ENCODE measurements around the gene TSGA10IP.
A peak's percentile ranks its signal among the peaks of the same experiment; 100 is the strongest.
"Not testable (repeated sequence)": the region's sequence is repeated elsewhere in the genome, so short reads cannot be mapped to it uniquely, and the experiment has no call there.

The TSGA10IP gene

GRCh38 chr11:65947603-65948125 lies 2.4 kb downstream of the TSGA10IP start:
- DNase-seq, result no peak

- DNase-seq, result not testable (repeated sequence)
Observed at GRCh38 chr11:65950711-65951110, 5.4 kb downstream of the TSGA10IP start.

DNA sequence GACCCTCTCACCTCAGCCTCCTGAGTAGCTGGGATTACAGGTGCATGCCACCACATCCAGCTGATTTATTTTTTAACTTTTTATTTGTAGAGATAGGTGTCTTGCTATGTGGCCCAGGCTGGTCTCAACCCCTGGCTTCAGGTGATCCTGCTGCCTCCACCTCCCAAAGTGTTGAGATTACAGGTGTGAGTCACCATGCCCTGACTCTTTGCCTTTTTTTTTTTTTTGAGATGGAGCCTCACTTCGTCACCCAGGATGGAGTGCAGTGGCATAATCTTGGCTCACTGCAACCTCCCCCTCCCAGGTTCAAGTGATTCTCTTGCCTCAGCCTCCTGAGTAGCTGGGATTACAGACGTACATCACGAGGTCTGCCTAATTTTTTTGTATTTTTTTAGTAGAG lies 6.4 kb downstream of the TSGA10IP start:
- not testable (repeated sequence) for DNase-seq

- DNase-seq, result no peak
Observed at GRCh38 chr11:65952052-65952521, 6.8 kb downstream of the TSGA10IP start.

- no peak for DNase-seq
Observed at GRCh38 chr11:65953471-65953870, 8.2 kb downstream of the TSGA10IP start.

DNA sequence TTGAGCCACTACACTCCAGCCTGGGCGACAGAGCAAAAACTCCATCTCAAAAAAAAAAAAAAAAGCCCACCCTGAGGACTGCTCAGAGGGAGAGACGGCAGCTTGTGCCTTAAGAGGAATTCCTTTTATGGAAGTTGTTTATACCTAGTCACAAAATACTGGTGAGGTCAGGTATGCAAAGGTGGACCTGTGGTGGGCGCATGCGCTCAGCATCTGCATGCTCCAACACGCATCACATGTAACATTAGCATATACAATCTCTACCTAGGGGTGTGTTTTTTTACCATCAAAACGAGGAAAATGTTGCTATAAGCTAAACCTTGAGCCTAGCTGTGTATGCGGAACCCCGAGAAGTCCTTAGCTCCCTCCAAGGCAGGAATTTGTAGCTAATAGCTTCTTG lies 9.5 kb downstream of the TSGA10IP start:
- no peak for DNase-seq

- no peak for DNase-seq
Observed at GRCh38 chr11:65958291-65958690, 13.0 kb downstream of the TSGA10IP start.

DNA sequence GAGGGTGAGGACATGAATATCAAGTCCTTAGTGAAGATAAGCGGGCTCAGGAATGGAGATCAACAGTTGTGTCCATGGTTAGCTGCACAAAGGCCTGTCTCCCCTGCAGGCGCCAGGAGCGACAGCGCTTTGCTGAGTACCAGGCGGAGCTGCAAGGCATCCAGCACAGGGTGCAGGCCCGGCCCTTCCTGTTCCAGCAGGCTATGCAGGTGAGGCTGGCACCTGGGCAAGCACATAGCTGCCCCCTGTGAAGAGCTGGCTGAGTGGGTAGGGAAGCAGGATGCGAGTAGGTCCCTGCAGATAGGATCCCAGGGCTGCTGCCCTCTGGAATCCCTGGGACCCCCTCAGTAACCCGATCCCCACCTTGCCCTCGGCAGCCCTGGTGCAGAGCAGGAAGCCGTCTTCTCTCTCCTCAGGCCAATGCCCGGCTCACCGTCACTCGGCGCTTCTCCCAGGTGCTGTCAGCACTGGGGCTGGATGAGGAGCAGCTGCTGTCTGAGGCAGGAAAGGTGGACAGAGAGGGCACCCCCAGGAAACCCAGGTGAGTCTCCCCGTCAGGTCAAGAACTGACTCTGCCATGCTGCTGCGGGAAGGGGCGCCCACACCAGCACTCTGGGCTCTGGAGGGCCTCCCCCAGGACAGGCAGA lies 13.6 kb downstream of the TSGA10IP start:
- no peak for DNase-seq

DNA sequence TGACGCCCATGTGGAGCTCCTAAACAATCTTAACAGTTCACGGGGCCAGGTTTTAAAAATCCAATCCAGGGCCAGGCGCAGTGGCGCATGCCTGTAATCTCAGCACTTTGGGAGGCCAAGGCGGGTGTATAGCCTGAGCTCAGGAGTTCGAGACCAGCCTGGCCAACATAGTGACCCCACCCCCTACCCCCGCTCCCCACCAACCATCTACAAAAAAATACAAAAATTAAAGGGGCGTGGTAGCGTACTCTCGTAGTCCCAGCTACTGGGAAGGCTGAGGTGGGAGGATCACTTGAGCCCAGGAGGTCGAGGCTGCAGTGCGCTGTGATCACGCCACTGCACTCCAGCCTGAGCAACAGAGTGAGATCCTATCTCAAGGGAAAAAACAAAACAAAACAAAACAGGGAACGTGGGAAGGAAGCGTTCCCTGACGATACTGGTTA lies 15.6 kb downstream of the TSGA10IP start:
- DNase-seq, result no peak

GRCh38 chr11:65961267-65962140 lies 16.2 kb downstream of the TSGA10IP start, which contains the start of gene SART1:
TSS of gene SART1 (plus strand) at chr11:65961734. CDS start at chr11:65961781, 47 bp downstream.
- peak; percentile 97 to 98 for DNase-seq

- DNase-seq, result peak; percentile 55 to 66
Observed at GRCh38 chr11:65962141-65962564, 16.9 kb downstream of the TSGA10IP start.

DNA sequence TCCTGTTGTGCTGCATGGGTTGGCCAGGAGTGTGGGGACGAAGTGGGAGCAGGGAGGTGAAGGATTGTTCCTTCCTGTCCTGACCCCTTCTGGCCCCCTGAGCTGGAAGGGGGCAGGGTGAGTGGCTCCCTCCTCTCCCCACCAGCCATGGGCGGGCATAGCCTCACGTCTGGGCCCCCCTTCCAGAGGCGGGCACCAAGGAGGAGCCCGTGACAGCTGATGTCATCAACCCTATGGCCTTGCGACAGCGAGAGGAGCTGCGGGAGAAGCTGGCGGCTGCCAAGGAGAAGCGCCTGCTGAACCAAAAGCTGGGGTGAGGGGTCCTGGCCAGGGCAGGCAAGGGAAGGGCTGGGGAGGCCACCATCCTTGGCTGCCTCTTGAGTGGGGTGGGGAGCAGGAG lies 19.6 kb downstream of the TSGA10IP start:
- no peak for DNase-seq

DNA sequence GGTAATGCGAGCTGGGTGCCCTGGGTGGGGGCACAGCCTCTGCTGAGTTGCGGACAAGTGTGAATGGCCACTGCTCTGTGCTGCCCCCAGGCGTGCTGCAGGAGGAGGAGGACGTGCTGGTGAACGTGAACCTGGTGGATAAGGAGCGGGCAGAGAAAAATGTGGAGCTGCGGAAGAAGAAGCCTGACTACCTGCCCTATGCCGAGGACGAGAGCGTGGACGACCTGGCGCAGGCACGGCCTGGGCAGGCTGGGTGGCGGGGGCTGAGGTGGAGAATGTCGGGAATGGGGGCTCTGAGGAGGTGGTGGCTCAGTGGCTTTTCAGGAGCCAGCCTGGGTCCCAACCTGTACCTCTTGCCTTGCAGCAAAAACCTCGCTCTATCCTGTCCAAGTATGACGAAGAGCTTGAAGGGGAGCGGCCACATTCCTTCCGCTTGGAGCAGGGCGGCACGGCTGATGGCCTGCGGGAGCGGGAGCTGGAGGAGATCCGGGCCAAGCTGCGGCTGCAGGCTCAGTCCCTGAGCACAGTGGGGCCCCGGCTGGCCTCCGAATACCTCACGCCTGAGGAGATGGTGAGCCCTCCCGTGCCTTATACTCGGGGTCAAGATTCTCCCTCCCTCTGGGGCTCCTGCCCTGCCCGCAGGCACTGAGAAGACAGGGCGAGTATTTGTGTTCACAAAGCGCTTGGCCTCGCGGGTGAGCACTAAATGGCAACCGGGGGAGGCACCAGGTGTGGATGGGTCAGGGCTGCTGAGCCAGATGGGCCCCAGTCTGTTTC lies 20.9 kb downstream of the TSGA10IP start:
- DNase-seq, result no peak

GRCh38 chr11:65967329-65967934 lies 22.2 kb downstream of the TSGA10IP start:
- no peak for DNase-seq

DNA sequence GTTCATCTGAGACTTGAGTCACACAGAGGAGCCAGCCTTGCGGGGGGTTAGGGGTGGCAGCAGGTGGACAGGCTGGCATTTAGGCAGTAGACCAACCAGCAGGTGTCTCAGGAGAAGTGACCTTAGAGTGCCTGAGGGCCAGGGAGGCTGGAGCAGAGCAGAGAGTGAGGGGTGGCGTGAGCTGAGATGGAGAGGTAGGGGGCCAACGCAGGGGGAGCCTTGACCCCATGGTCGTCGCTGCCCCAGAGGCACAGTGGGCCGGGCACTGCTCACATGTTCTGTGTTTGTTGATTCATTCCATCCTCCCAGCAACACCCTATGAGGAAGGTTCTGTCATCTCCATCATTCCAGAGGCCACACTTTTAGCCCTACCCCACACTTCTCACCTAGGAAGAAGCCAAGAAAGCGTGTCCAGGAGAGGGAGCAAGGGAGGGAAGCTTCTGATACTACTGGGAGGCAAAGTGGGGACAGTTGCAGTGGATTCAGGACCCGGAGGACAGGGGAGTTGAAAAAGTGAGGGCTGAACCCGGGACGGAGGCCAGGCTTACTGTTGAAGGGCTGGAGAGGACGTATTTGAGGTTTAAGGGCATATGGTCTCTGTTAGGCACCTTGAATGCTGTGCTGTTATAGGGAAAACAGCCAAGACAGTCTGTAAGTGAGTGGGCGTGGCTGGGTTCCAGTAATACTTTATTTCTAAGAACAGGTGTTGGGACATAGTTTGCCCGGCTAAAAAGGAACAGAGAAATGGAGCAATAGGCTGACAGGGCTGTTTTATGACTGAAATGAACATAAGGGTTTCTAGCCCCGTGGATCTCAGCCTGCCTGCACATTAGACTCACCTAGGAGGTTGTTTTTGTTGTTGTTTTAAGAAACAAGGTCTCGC lies 23.6 kb downstream of the TSGA10IP start:
- DNase-seq, result no peak

DNA sequence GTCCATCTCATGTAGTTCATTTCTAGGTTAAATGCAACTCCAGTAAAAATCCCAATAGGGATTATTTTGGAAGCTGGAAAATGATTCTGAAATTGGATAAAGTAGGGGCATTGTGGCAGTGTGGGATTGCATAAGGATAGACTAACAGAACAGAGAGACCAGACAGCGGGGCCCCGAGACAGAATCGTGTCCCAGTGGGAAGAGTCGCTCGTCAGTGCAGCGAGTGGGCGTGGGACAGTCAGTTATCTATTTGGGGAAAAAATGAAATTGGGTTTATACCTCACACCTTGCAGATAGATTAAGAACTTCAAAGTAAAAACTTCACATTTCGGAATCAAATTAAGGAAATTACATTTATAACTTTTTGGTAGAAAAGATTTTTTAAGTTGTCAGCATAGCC lies 26.8 kb downstream of the TSGA10IP start:
- no peak for DNase-seq

GRCh38 chr11:65973439-65974110 lies 28.3 kb downstream of the TSGA10IP start:
- no peak for DNase-seq

DNA sequence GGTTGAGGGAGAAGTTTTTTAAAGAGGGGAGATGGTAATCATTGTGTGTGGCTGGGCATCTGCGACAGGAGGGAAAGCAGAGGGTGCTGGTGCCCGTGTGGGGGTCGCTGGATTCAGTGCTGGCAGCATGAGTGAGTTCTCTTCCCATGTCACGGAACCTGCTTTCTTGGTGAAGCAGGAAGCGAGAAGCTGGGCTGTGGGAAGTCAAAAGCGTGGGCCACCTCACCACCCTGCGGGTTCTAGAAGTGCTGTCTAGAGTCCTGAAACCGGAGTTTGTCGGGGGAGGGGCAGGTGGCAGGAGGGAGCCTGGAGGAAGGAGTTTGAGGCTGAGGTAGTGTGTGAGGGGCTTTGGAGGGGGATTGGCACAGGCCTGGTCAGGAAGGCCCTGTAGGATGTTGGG lies 30.5 kb downstream of the TSGA10IP start:
- no peak for DNase-seq

- DNase-seq, result no peak
Observed at GRCh38 chr11:65976216-65977176, 31.2 kb downstream of the TSGA10IP start.

Measured in CD4-positive, alpha-beta T cell treated with Interleukin-4 for 1 hour (primary cell).